ENCODE data around the gene ANGPT4.
"Not testable (repeated sequence)": the region's sequence is repeated elsewhere in the genome, so short reads cannot be mapped to it uniquely, and the experiment has no call there.

Gene ANGPT4

DNA sequence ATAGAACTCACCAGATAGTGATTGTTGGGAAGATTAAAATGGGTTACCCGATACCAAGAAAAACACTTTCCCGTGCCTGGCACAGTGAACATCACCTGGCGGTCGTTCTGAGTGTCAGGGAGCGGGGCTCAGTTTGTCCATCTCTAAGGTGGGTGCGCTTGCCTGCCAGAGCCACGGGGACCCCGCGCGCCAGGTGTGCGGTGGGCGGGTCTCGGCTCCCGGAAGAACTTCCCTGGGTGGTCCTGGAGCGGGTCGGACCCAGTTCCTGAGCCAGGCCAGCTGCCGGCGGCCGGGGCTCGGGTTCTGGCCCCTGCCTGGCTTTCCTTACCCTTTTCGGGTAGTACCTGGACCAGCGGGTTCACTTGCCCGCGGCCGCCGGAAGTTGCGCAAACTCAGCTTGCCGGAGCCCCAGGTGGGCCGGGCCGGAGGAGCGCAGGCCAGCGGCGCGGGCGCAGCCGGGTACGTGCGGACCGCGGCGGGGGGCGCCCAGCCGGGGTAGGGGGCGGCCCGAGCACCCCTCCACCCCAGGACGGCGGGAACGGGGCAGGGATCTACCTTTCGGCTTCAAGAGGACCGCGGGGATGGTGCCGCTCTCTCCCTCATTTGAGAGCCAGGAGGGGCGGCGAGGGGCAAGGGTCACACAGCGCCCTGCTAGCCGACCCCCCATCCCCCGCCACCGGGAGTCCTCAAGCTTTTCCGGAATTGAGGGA is 75.1 kb downstream of the ANGPT4 start:
- DNase-seq, result no peak

DNA sequence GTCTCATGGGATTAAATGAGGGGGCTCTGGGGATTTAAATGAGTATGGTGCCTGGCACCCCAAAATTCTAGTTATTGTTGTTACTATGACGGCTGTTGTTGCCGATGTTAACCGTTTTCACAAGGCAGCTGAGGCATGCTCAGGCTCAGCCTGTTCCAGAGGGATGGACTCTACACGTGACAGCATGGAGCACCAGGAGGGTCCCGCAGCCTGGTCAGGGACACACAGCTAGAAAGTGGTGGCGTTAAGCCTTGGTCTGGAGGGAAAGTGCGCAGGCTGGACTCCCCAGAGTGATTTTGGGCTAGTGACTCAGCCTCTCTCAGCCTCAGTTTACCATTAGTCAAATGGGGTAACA is 75.7 kb downstream of the ANGPT4 start:
- DNase-seq, result no peak

DNA sequence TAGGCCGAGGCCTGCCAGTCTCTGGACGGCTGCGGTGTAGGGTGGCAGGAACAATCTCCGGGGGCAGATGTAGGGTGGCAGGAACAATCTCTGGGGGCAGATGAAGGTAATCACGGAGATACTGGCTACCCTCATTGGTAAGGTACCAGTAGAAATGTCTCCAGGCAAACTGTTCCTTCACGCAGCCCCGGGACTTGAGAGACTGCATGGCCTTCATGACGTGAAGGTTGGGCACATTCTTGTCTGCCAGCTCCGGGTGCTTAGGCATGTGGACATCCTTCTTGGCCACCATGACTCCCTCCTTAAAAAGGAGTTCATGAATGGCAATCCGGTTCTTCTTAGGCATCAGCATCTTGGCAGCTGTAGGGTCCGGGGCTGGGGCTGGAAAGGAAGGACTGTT is 76.5 kb downstream of the ANGPT4 start:
- no peak for DNase-seq

DNA sequence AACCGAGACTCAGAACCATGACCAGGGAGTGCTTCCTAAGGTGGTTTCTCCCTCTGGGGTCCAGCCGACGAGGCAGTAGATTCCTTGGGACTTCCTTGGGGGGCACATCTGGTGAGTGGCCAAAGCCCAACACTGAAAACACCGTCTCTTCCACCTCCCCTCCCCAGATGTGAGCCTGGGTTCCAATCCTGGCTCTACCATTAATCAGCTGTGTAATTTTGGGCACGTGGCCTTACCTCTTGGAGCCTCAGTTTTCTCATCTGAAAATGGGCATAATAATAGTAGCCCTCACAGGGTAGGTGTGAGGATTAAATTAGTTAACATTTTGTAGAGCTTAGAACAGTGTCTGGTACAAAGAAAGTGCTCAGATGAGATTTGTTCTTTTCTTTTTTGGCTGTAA is 77.1 kb downstream of the ANGPT4 start:
- no peak for DNase-seq

DNA sequence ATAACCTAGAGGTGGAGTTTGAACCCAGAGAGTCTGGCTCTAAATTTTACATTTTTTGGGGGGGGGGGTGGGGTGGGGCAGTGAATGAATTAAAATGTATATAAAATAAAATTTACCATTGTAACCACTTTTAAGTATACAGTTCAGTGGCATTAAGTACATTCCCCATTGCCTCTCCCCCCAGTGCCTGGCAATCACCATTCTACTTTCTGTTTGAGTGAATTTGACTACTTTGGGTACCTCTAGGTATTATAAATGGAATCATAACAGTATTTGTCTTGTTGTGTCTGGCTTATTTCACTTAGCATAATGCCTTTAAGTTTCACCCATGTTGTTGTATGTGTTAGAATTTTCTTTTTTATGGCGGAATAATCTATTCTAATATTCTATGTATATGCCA is 79.9 kb downstream of the ANGPT4 start:
- DNase-seq, result no peak

DNA sequence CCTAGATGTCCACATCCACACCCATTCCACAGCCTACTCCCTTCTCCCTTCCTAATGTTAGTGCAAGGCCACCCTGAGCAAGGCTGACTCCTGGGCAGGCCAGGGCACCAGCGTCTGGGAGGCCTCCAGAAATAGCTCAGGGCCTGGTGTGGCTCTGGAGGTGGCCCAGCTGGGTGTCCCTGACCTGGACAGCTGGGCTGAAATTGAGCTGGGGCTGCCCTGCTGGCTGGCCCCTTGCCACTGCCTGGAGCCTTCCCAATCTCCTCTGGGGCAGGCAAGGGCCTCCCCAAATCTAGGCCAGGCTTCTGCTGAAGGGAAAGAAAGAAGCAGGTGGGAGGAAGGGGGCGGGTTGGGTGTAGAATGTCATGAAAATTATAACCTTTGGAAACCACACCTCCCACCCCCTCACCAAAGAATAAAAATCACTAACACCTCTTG is 80.5 kb downstream of the ANGPT4 start:
- no peak for DNase-seq

DNA sequence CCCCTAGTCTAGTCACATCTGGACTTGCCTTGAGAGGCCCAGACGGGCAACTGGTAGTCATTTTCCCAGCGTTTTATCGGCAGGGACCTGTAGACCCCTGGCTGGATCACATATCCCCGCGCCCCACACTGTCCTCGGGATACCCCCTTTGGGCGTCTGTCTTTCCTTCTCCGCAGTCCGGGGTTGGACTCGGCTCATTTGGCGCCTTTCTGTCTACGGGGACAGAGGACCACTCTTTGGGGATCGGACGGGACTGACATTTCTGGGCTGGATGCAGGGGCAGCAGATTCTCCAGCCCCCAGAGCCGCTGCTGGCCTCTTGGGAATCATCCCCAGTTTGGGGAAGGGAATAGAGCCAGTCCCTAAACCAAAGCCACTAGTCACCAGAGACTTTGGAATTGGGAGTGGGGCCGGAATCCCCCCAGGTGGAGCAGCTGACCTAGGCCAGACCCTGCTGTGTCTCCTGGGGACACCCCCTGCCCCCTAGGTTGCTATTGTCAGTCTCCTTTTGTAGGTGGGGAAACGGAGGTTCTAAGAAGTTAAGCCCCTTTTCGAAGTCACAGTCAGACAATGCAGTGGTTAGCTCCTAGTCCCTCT is 81.9 kb downstream of the ANGPT4 start:
- DNase-seq, result no peak

DNA sequence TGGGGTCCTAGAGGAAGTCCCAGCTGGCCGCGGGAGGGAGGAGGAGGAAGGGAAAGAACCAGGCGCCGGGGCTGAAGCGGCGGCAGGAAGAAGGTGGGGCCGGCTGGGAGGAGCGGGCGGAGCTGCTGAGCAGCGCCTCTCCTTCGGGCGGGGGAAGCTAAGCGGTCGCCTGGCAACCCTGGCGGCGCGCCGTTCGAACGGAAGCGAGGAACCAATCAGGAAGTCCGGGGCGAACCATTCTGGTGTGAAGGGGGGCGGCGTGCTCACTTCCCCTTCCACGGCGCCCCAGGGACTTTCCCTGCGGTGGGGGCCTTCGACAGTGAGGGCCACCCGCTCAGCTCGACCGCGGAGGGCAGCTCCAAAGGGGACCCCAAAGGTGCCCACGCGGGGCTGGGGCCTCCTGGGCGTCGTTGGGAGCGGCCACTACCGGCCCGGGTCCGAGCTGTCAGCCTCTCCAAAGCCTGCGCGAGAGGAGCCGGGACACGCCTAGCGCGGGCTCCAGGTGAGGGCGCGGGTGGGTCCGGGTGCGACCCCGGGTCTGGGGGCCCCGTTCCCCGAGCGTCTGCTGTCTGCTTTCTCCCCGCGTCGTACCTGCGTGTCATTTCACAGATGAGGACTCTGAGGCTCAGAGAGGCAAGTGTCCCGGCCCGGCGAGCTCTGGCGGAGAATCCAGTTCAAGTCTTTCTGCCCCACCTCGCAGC is 82.5 kb downstream of the ANGPT4 start, which contains the start of gene FAM110A:
Gene FAM110A, plus strand, starts transcription at position 266 of the 701 bp plus-strand sequence. CDS start 11,090 bp downstream, outside the sequence.
- peak; percentile 45 for DNase-seq

DNA sequence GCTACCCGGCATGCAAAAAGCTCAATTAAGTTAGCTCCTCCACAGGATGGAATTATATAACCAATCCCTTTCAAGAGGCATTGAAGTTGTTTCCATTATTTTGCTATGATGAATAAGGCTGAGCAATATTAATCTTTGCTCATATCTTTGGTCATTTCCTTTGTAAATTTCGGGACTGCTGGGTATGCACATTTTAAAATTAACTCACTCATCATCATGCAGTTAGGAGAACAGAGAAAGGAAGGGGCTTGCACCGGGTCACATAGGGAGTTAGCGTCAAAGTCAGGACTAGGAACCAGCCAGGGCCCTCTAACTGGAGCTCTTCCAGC is 83.0 kb downstream of the ANGPT4 start:
- no peak for DNase-seq

DNA sequence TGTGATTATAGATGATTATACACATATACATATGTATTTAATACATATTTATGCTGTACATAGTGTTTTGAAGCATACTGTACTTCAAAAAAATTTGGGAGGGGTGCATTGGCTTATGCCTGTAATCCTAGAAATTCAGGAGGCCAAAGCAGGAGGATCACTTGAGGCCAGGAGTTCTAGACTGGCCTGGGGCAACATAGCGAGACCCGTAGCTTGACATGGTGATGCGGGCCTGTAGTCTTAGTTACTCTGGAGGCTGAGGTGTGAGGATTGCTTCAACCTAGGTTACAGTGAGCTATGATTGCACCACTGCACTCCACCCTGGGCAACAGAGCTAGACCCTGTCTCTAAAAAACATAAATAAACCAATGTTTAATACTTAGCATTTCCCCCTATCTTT is 84.2 kb downstream of the ANGPT4 start:
- DNase-seq, result no peak

DNA sequence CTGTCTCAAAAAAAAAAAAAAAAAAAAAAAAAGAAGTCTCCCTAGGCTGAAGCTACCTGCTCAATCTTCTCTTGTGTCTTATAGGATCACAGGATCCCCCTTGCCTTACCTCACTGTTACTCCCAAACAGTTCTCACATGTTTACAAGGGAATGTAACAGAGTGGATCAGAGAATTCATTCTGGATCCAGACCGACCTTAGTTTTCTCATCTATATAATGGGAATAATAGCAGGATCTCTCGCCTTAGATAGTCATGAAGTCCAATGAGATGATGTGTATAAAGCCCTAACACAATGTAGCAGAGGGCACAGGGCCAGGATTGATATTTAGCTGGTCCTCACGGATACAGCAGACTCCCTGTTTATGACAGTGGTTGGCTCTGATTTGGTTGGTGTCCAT is 84.9 kb downstream of the ANGPT4 start:
- DNase-seq, result no peak

DNA sequence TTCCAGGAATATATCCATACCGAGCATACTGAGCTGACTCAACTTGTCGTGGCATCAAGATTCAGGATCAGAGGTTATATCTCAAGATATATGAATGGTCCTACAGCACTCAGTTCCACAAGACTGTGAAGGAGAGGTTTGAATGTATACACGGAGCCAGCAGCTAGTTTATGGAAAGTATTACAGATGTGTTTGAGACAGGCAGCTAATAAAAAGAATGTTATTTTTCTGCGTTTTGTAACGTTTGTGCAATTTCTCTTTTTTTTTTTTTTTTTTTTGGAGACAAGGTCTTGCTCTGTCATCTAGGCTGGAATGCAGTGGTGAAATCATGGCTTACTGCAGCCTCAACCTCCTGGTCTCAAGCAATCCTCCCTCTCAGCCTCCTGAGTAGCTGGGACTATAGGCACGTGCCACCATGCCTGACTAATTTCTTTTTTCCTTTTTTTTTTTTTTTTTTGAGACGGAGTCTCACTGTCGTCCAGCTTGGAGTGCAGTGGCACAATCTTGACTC is 86.1 kb downstream of the ANGPT4 start:
- no peak for DNase-seq

DNA sequence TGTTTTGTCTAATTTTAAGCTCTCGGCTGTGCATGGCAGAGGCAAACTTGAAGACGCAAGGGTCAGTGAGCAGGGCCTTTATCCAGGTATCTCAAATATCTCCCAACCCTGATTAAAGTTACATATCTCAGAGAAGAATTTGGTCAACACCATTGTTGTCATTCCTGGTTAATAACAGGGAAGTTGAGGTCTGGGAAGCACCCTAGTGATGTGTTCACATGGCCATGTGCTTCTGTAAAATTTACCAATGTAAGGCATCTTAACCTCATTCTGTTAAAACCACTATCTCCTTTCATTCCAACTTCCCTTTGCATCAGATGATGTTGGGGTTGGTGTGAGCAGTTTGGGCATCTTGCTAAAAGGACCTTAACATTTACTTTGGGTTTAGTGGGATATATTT is 86.6 kb downstream of the ANGPT4 start:
- no peak for DNase-seq

DNA sequence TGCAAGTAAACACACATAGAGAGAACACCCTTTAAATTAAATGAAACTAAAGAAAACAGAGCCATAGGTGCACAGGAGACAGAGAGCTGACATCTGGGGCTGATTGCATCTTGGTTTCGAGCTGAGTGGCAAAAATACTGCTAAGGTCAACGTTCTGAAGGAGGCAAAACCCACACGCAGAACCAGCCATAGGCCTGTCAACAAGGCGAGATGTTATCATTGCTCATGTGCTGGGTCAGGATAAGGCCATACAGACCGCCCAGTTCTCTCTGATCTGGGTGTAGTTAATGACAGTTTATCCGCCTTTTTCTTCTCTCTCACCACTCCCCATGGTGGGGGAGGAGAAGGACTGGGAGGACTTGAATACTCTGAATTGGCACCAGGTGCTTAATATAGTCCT is 87.1 kb downstream of the ANGPT4 start:
- no peak for DNase-seq

DNA sequence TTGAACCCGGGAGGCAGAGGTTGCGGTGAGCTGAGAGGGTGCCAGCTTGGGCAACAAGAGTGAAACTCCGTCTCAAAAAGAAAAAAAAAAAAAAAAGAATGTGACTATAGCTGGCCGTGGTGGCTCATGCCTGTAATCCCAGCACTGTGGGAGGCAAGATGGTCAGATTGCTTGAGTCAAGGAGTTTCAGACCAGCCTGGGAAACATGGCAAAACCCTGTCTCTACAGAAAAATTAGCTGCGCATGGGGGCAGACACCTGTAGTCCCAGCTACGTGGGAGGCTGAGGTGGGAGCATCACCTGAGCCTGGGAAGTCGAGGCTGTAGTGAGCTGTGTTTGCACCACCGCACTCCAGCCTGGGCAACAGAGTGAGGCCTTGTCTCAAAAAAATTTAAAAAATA is 88.2 kb downstream of the ANGPT4 start:
- DNase-seq, result not testable (repeated sequence)

DNA sequence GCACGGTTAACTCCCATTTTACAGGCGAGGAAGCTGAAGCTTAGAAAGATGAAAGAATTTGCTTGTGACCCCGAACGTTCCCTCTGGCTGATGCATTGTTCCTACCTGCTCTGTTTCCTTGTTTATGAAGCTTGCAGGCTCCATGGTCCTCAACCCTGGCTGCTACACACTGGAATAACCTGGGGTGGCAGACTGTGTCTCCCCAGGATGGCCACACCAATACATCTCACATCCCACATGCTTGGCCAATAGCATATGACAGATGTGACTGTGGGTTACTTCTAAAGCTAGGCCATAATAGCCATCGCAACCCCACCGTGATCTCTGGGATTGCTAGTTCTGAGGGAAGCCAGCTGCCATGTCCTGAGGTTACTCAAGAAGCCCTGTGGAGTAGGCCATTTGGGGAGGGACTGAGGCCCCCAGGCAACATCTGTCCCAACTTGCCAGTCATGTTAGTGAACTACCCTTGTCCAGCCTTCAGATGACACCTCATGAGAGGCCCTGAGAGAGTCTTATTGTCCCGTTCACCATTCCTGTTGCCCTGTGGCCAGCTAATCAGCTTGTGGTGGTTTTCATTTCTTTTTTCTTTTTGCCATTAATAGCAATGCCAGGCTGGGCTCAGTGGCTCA is 89.3 kb downstream of the ANGPT4 start:
- no peak for DNase-seq

DNA sequence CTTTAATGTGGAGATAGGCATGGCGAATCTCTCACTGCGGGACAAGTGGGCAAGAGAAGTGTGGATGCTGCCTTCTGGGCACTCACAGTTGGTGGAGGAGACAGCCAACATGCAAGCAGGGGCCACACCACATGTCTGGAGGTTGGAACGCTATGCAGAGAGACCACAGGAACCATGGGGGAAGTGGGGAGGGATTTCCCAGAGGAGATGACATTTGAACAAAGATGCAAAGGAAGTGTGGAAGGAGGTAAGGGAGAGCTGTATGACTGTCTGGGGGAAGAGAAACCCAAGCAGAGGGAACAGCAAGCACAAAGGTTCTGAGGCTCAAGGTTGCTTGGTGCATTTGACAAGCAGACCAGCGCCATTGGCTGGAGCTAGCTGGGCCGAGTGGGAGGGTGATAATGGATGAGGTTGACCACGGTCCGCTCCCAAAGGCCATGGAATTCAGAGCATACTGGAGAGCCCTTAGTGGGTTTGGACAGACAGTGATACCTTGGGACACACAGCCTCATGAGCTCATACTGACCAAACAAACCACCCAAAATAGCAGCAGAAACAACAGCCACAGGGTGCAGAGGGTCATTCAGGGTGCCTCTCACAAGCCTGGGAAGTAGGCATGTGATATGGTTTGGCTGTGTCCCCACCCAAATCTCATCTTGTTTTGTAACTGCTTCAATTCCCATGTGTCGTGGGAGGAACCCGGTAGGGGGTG is 90.3 kb downstream of the ANGPT4 start:
- DNase-seq, result no peak

DNA sequence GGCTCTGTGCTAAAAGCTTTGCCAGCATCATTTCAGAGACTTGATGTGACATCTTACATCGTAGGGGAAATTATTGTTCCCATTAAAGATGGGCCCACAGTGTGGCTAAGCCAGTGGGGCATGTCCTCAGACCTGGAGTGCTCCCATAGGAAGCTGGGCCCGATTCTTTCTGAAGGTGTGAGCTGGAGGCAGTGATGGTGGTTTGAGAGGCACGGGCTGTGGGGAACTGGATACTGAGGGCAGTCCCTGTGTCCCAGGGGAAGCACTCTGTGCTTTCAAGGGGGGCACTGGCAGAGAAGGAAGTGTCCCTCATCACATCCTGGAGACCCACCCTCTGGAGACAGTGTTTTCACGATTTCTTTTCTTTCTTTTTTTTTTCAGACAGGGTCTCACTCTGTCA is 91.2 kb downstream of the ANGPT4 start:
- no peak for DNase-seq

DNA sequence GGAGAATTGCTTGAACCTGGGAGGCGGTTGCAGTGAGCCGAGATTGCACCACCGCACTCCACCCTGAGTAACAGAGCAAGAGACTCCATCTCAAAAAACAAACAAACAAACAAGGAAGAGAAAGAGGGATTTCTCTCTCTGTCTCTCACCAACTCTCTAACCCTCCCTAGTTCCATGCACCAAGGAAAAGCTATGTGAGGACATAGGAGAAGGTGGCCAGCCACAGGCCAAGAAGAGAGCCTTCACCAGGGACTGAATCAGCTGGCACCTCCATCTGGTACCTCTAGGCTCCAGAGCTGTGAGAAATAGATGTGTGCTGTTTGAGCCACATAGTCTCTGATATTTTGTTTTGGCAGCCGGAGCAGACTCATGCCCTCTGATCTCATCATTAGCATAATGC is 91.6 kb downstream of the ANGPT4 start:
- DNase-seq, result no peak

DNA sequence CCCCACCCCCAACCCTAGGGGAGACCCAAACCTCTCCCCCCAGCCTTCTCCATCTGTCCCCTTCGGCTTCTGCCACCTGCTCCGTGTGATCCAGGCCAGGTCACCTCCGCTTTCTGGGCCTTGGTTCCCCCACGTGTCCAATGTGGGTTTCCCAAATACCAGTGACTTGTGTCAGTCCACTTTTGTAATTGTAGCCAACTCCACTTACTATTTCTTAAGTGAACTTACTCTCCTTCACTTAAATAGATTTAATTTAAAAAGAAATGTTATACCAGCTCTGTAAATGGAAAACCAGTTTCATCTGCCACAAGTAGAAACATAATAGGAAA is 92.6 kb downstream of the ANGPT4 start:
- DNase-seq, result no peak

DNA sequence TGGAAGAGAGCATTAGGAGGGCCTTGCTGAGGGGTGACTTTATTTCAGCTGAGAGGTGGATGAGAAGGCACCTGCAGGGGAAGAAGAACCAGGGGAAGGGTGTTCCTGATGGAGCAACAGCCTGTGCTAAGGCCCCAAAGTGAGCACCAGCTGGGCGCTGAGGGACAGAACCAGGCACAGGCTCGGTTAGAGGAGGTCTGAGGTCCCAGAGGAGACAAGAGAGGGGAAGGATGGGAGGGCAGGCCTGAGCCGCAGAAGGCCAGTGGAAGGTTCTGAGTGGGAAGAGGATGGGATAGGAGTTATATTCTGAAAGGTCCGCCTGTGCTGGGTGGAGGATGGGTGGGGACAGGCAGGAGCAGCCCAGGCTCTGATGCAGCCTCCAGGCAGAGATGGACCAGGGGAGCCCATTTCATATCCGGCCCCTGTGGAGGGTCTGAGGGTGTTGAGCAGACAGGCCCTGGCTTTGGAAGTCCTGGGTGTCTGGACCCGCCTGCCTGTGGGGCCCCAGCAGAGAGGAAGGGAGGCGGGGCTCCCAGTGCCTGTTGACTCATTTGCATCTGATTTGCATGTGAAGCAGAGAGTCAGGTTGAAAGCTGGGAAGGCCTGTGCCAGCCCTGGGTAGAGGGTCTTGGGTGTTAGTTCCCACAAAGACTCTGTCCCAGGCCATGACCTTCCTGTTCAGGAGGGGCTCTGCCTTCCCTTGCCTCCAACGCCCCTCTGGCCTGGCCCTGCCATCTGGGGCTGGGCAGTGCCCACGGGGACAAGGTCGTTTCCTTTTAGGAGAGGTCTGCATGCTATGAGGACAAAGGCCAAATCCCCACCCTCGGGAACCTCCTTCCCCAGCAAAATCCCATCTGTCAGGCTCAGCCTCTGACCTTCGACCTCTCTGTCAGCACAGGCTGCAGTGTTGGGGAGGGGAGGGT is 93.2 kb downstream of the ANGPT4 start:
- DNase-seq, result no peak

DNA sequence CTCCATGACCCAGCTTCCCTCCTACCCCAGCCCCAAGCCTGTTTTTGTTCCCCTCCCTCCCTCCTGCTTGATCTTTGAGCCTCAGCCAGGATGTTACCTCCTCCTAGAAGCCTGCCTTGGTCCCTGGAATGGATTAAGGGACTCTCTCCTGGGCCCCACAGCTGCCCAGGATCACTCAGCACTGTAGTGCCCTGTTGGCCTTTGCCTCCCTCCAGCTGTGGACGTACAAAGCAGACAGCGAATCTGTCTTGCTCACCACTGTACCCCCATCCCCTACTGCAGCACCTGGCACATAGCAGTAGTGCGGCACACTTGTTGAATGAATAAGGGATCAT is 94.4 kb downstream of the ANGPT4 start:
- no peak for DNase-seq

Measured in T1000 (cell line).